ENCODE measurements around the gene NCR2. TPM values are rescaled to one million over a fixed set of nuclear protein-coding genes. Genes with fewer than 3 reads are reported as not detected.

NCR2 gene
- total RNA-seq, 1 experiment from 2014 or later, result not detected

GRCh38 chr6:41341580-41341979 is 6.2 kb downstream of the NCR2 start:
- H3K27ac ChIP-seq (ENCODE audit: insufficient read length, low read depth, low read length), result no peak overlapping the region
- WGBS (ENCODE audit: extremely low coverage, insufficient read length, low lambda C conversion rate), result no CpG with 5 or more reads among the region's 8 CpGs
- H2BK120ac ChIP-seq (ENCODE audit: low read depth, low read length, poor library complexity, severe bottlenecking), result no peak overlapping the region
- no peak overlapping the region for H4K5ac ChIP-seq (ENCODE audit: insufficient read length, low read depth, low read length)
- no peak overlapping the region for H3K4me3 Mint-ChIP-seq
- H3K23ac ChIP-seq (ENCODE audit: insufficient read length, low read depth, low read length), result no peak overlapping the region
- no peak overlapping the region for H2BK20ac ChIP-seq (ENCODE audit: low read depth, low read length, poor library complexity, severe bottlenecking)
- no peaks in the 10 kb centered on the region for H3K79me1 ChIP-seq (ENCODE audit: insufficient read depth, low read depth, low read length, poor library complexity, severe bottlenecking)
- H3K27me3 ChIP-seq (ENCODE audit: insufficient read depth, low read length), result no peaks in the 10 kb centered on the region; the same call in 1 of the 2 replicates
- no peak overlapping the region for H3T11ph ChIP-seq (ENCODE audit: low read length)
- DNase-seq, result no peak
- no peaks in the 10 kb centered on the region for H3K4me1 ChIP-seq (ENCODE audit: insufficient read depth, low read length)
- no peak overlapping the region for H3K18ac ChIP-seq (ENCODE audit: insufficient read length, low read depth, low read length)
- no peak overlapping the region for H2BK15ac ChIP-seq (ENCODE audit: low read depth, low read length)
- no peak overlapping the region for H4K8ac ChIP-seq (replicated peaks; ENCODE audit: insufficient read length, low read depth, low read length)
- peaks cover 6 to 14% of the 10 kb centered on the region in 2 experiments for H3K4me1 Mint-ChIP-seq
- H3K79me2 ChIP-seq (ENCODE audit: insufficient read depth, low read length), result no peaks in the 10 kb centered on the region
- peaks cover 61% of the 10 kb centered on the region for H3K27me3 Mint-ChIP-seq (ENCODE audit: low read depth)
- no peak overlapping the region for H3K4me2 ChIP-seq (ENCODE audit: insufficient read depth, insufficient read length, low read length)
- H3K14ac ChIP-seq (ENCODE audit: insufficient read depth, low read length), result no peak overlapping the region; the same call in 1 of the 2 replicates
- no peaks in the 10 kb centered on the region for H4K20me1 ChIP-seq (ENCODE audit: control insufficient read depth, insufficient read depth, insufficient read length)
- H2AK5ac ChIP-seq (ENCODE audit: insufficient read length, low read length), result no peak overlapping the region
- H2BK12ac ChIP-seq (ENCODE audit: insufficient read length, low read depth, low read length), result no peak overlapping the region
- H3K36me3 Mint-ChIP-seq (ENCODE audit: insufficient read depth in 1 of 3, low read depth in 3 of 3), result no peaks in the 10 kb centered on the region; a peak in 1 of 7 replicates
- no peaks in the 10 kb centered on the region for H3K9me3 ChIP-seq (ENCODE audit: control insufficient read depth, low read depth, low read length)
- H3K23me2 ChIP-seq (ENCODE audit: insufficient read length, low read depth, low read length, poor library complexity, severe bottlenecking), result no peaks in the 10 kb centered on the region
- no peak overlapping the region for H3K9ac ChIP-seq (ENCODE audit: extremely low read depth, insufficient read length, low read length)
- H3K4ac ChIP-seq (ENCODE audit: low read depth, low read length), result no peak overlapping the region
- no peak overlapping the region for H2AFZ ChIP-seq (ENCODE audit: low read length)
- no peak overlapping the region for H2BK5ac ChIP-seq (ENCODE audit: insufficient read length, low read length)
- H3K56ac ChIP-seq (ENCODE audit: insufficient read length, low read depth, low read length), result no peak overlapping the region
- no peak overlapping the region for H4K91ac ChIP-seq (ENCODE audit: insufficient read length, low read depth, low read length)
- H3K9me3 Mint-ChIP-seq, result no peaks in the 10 kb centered on the region
- no peak for TF ChIP-seq CTCF (conservative IDR thresholded peaks at IDR 0.05)
- no peak overlapping the region; a peak in 1 of 7 replicates for H3K27ac Mint-ChIP-seq

Data from H9 (cell line).